KOPT-K1 (cell line): ENCODE data around the gene TRPM2.

ENCODE experiments used
- H3K27ac ChIP-seq: fragments of 200-600 bp; sonication (generic); 2 replicates; pipeline ENCODE4 v1.5.1; 2016; ENCODE audit warnings: antibody characterized with exemption, mild to moderate bottlenecking, low read depth, low read length; ENCODE audit not compliant: poor library complexity, severe bottlenecking
- H3K36me3 ChIP-seq: fragments of 200-600 bp; sonication (generic); 2 replicates; pipeline ENCODE4 v1.5.1; 2017; ENCODE audit warnings: antibody characterized with exemption, mild to moderate bottlenecking, low read length, moderate library complexity; ENCODE audit not compliant: insufficient read depth
- H3K9me3 ChIP-seq: fragments of 200-600 bp; sonication (generic); 2 replicates; pipeline ENCODE4 v1.5.1; 2017; ENCODE audit warnings: antibody characterized with exemption, low read length, mild to moderate bottlenecking; ENCODE audit not compliant: insufficient read depth, poor library complexity, severe bottlenecking

The TRPM2 gene

DNA sequence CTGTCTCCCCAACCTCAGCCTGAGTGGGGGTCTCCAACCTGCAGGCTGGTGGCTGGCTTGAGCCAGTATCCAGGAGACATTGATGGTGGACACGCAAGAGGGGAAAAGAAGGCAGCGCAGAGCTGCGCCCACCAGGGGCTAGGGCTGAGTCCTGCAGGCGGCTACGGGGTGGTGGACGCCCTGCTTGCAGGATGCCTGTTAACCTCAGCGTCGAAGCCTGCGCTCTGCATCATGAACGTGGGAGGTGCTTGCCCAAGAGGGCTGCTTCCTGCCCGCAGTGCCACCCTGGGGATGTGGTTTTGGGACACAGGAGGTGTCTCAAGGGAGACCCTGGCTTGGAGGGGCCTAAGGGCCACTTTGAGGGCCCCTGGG, 25.8 kb upstream of the TRPM2 start:
- Histone ChIP-seq H3K27ac (no peak overlapping the region), H3K36me3 (peaks cover 45% of the 10 kb centered on the region)

DNA sequence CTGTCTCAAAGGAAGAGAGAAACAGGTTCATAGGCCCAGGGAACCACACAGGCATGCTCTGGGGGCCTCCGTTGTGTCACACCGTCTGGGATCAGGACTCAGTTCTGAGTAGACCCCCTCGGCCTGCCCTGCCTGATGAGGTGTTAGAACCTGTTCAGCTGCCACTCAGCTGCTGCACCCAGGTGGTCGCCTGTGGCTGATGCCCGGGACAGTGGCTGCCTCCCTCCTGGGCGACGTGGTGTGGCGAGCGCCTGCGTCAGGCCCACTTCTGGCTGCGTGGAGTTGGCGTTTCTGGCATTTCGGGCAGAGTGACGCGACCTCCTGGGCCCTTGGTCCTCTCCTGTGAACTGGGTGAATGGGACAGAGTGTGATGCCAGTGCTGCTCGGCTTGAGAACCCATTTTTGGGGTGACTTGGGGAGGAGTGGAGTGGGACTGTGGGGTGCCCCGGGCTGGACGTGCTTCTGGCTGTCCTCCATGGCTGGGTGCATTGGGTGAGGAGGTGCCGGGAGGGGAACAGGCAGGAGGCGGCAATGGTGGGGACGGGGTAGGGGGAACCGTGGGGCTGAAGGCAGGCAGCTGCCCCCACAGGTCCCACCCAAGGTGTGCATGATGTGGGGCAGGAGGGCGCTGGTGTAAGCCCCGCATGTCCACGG, 25.1 kb upstream of the TRPM2 start:
- H3K36me3 ChIP-seq: peaks cover 38% of the 10 kb centered on the region
- no peaks in the 10 kb centered on the region for H3K9me3 ChIP-seq
- H3K27ac ChIP-seq: no peak overlapping the region

More for the DNA sequence above, 25.8 kb upstream of the TRPM2 start:
- no peaks in the 10 kb centered on the region for H3K9me3 ChIP-seq

DNA sequence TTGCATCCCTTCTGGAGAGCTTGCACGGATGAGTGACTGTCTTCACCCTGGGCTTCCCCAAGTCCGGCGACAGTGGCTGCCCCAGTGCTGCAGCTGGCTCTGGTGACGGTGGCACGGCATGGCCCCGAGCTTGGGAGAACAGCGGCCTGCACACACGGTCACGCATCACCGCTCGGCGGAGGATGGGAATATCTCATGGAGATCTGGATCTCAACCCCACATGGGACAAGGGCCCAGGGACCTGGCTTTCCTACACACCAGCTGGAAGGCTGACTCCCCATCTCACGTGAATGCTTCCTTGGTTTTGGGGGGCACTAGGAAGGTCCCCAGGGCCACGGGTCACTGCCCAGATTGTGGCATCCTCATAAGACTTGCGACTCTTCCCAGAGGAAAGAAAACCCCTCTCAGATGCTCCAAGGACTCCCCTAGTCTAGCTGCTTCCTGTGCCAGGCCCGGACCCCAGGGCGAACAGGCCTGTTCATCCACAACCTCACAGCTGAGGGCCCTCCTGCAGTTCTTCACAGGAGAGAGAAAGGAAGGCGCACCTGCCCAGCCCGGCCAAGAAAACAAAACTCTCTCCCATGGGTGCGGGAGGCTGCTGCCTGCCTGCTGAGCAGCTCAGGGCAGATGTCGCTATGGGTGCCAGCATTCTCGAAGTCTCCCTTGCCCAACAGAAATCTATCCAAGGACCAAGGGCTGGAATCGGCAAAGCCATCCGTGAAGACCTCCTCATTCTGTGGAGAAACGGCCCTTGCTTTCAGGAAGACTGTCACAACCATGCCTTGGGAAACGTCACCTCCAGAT, 24.1 kb upstream of the TRPM2 start:
- no peaks in the 10 kb centered on the region for H3K9me3 ChIP-seq
- no peak overlapping the region for H3K27ac ChIP-seq
- H3K36me3 ChIP-seq: peaks cover 31% of the 10 kb centered on the region

DNA sequence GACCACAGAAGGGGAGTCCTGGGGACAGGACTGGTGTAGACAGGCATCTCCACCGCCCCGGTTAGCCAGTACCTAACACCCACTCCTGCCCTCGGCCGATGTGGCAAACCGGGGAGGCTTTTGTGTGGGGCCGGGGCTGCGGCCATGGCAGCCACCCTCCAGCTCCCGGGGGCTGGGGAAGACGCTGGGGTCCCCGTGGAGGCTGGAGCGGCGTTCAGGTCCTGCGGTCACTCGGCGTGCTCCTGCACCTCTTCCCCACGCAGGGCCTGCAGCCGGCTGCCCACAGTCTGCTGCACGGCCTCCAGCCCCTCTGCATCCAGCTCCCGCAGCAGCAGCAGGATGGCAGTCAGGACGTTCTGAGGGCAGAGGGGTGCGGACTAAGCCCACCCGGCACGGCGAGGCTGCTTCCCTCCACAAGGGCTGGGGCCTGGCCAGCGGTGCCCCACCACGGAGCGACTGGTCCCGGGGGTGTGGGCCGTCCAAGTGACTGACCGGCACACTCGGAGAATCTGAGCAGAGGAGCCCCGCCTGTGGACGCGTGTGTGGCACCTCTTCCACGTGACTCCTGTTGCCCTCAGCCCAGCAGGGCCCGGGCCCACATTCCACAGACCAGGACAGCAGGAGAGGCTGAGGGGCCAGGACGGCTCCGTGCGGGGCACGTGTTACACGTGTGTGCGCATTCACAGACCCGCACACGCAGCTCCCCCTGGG, 23.3 kb upstream of the TRPM2 start:
- Histone ChIP-seq H3K27ac (no peak overlapping the region), H3K36me3 (peaks cover 22% of the 10 kb centered on the region; the same call in 1 of the 2 replicates), H3K9me3 (no peaks in the 10 kb centered on the region)

DNA sequence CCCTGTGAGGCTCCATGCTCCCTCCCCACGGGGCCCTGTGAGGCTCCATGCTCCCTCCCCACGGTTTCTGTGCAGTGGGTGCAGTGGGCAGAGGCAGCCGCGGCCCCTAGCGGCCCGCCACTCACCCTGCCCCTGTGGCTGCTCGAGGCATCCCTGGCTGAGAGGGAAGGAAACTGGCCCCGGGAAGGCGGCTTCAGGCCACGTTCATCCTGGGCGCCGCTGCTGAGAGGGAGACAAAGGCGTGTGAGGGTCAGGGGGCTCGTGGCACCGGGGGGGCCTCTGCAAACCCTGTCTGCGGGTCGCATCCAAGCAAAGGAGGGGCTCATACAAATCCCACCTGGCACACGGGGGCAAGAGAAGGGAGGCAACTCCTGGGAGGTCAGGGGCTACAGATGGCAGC, 22.7 kb upstream of the TRPM2 start:
- no peak overlapping the region for H3K27ac ChIP-seq
- H3K9me3 ChIP-seq: no peaks in the 10 kb centered on the region
- H3K36me3 ChIP-seq: peaks cover 19% of the 10 kb centered on the region; the same call in 1 of the 2 replicates

DNA sequence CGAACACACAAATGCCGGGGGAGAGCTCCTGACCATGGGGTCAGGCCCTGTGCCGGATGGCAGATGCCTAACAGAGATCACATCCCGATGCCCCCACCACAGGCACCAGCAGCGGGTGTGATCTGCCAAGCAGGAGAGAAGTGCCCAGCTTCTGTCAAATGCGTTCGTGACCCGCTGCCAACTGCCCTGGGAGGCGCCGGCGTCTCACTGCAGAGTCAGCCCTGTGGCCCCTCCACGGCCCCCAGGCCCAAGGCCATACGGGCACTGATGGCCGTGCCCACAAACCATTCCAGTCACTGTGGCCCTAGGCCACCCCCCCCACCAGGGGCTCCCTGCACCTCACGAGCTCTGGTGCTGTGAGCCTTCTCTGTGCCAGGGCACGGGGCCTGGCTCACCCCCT, 22.2 kb upstream of the TRPM2 start:
- H3K36me3 ChIP-seq: peaks cover 16% of the 10 kb centered on the region; the same call in 1 of the 2 replicates
- H3K9me3 ChIP-seq: no peaks in the 10 kb centered on the region

DNA sequence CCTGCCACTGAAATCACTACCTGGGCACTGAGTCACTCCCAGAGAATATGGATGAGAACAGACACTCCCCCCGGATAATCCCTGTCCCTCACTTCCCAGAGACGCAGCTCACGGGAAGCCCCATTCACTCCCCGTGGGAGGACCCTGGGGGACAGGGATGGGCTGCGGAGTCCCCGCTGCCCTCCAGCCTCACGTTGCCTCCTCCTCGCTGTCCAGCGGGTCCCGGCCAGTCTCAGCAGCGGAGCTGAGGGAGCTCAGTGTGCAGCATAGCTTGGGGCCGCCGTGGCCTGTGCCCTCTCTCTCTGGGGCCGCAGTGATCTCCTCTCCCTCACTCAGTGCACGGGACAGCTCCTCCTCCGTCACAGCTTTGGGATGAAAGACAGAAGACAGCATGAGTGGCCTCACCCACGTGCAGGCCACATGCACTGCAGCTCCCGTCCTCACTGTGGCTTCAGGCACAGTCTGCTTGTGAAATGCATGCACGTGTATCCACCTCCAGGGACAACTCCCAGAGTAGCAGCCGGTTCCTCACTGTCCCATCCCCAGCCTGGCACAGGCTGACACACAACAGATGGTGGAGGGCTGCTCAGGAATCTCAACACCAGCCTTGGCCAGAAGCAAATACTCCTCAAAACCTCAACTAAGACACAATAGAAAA, 21.6 kb upstream of the TRPM2 start:
- H3K36me3 ChIP-seq: peaks cover 18% of the 10 kb centered on the region; the same call in 1 of the 2 replicates
- no peak overlapping the region for H3K27ac ChIP-seq

More for the DNA sequence above, 22.2 kb upstream of the TRPM2 start:
- H3K27ac ChIP-seq: no peak overlapping the region

DNA sequence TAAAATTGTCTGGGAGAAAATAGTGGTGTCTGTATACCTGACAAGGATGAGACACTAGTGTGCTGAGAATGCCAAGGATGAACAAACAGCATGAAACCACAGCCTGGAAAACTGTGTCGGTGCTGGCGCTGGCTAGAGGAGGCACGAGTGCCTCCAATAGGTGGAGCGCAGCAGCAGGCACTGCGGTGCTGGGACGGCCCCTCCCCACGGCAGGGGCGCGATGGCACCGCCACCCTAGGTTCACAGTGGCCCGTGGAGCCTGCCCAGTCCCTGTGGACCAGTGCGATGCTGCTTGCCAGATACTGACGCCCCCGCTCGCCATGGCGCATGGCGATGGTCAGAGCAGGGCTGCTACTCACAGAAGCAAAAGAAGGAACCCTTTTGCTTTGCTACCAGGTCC, 21.0 kb upstream of the TRPM2 start:
- H3K27ac ChIP-seq: no peak overlapping the region
- no peaks in the 10 kb centered on the region for H3K9me3 ChIP-seq
- H3K36me3 ChIP-seq: peaks cover 18% of the 10 kb centered on the region; the same call in 1 of the 2 replicates

More for the DNA sequence above, 21.6 kb upstream of the TRPM2 start:
- H3K9me3 ChIP-seq: no peaks in the 10 kb centered on the region

DNA sequence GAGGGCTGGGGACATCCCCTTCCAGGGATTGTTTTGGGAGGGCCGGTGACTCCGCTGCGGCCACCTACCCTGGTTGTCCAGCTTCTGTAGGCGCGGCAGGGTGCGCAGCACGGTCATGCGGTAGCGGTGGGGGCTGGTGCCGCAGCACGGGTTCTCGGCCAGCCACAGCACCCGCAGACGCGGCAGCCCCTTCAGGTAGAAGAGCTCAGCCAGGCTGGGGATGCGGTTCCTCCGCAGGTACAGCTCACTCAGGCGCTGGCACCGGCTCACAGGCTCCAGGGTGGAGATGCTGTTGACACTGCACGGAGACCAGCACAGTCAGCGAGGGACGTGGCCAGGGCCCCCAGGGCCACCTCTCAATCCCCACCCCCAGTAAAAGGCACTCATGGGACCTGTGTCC, 20.5 kb upstream of the TRPM2 start:
- no peaks in the 10 kb centered on the region for H3K9me3 ChIP-seq
- no peak overlapping the region for H3K27ac ChIP-seq
- H3K36me3 ChIP-seq: peaks cover 14% of the 10 kb centered on the region; the same call in 1 of the 2 replicates

DNA sequence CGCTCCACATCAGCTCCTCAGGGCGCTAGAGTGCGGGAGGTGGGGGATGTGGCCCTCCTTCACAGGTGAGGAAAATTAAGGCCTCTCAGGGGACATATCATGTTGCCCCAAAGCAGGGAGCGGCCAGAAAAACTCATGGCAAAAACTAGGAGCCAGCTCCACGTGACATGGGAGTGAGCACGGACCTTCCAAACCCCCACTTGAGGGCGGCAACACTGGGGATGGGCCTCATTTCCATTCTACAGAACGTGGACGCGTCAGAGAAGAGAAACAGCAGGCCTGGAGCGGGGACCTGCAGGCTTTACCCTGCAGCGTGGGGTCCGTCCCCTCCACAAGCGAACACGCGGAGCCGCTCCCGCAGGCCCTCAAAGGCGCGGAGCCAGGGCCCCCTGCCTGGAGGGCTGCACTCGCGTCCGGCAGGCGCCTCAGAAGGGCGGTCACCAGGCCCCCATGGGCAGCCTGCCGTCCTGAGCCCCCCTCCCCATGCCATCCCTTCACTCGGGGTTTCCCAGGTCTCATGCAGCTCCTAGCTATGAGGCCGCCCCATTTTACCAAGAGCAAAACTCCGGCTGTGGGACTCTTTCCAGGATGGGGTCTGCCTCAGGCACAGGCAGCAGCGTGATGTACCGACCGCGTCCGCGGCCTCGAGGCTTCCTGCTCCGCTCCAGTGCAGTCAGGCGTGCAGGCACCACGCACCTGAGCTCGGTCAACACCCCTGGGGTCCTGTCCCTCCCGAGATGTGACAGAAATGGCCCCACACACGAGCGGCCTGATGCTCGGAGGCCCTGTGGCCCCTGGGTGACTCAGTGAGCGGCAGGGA, 19.7 kb upstream of the TRPM2 start:
- peaks cover 14% of the 10 kb centered on the region; the same call in 1 of the 2 replicates for H3K36me3 ChIP-seq
- H3K27ac ChIP-seq: no peak overlapping the region
- H3K9me3 ChIP-seq: no peaks in the 10 kb centered on the region

DNA sequence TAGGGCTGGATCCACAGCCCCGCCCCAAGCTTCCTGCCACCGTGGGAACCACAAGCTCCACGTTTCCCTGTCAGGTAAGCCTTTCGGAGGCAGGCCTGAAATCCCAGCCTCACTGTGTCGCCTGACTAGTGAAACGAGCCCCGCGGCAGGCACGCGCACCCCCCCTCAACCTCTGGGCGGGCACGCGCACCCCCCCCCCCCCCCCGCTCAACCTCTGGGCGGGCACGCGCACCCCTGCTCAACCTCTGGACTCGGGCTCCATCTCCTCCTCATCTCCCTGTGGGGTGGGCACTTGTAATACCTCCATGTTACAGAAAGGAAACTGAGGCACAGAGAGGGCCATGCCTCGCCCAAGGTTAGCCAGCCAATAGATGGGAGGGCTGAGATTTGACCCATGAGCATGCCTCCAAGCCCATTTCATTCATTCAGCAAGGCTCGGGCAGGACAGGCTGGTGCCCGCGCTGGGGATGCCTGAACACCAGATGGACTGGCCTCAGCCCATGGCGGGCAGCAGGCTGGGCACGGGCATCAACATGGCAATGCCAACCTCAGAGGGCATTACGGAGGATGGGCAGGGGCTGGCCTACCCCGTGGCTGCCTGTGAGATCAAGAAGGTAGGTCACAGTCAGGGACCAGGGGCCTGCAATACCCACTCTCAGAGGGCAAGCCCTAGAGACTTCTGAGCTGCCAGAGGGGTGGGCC, 18.9 kb upstream of the TRPM2 start:
- no peak overlapping the region for H3K27ac ChIP-seq
- peaks cover 14% of the 10 kb centered on the region; the same call in 1 of the 2 replicates for H3K36me3 ChIP-seq
- H3K9me3 ChIP-seq: no peaks in the 10 kb centered on the region

DNA sequence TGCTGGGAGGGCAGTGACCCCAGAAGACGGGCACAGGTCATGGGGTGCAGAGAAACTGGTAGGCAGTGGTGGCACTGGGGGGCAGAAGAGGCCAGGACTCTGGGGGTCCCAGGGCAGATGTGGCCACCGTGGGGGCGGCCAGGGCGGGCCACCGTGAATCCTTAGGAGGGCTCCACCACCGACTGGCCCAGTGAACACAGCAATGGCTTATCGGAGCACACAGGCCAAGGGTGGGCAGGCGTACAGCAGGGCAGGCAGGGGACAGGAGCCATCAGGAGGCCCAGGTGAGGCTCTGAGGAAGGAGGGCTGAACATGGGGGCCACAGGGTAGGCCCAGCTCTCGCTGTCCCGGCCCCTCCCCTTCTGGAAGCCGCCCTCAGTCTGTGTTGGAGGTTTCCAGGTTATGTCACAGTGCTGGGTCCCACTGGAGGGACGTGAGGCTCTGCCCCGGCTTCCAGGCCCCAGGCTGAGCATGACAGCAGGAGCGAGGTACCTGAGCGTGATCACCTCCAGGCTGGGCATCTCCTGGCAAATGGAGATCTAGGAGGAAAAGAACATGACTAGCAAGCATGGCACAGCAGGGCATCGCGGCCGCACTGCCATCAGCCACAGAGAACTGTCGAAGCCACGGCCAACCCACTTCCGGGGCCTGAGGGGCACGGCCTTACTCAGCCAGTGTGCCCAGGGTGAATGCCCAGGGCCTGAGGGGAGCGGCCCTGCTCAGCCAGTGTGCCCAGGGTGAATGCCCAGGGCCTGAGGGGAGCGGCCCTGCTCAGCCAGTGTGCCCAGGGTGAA, 18.0 kb upstream of the TRPM2 start:
- H3K36me3 ChIP-seq: peaks cover 14% of the 10 kb centered on the region; the same call in 1 of the 2 replicates
- no peaks in the 10 kb centered on the region for H3K9me3 ChIP-seq
- no peak overlapping the region for H3K27ac ChIP-seq

DNA sequence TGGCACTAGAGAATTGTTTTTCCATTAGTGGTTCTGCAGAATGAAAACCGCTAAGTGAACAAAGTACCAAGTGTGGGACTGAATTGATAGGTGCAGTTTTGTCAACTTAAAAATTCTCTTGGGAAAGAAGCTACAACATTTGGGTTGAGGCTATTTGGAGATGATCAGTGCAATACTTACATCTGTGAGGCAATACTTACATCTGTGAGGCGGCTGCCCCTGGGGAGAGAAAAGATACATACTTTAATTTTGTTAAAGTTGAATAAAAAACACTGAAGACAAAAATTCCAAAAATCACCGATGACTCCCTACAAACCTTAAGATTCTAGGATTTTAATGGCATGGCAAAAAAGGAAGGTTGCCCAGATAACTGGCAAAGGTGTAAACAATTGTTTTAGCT, 16.0 kb upstream of the TRPM2 start:
- Histone ChIP-seq H3K36me3 (peaks cover 14% of the 10 kb centered on the region; the same call in 1 of the 2 replicates), H3K9me3 (no peaks in the 10 kb centered on the region), H3K27ac (no peak overlapping the region)
